ENCODE measurements around the gene KRT78. TPM values are rescaled to one million over a fixed set of nuclear protein-coding genes. Genes with fewer than 3 reads are reported as not detected.
A peak's percentile ranks its signal among the peaks of the same experiment; 100 is the strongest.

Gene KRT78
- polyA plus RNA-seq, 2 of the 4 experiments (the other 2 are of a cell fraction) = 0.09 to 0.12 TPM

DNA sequence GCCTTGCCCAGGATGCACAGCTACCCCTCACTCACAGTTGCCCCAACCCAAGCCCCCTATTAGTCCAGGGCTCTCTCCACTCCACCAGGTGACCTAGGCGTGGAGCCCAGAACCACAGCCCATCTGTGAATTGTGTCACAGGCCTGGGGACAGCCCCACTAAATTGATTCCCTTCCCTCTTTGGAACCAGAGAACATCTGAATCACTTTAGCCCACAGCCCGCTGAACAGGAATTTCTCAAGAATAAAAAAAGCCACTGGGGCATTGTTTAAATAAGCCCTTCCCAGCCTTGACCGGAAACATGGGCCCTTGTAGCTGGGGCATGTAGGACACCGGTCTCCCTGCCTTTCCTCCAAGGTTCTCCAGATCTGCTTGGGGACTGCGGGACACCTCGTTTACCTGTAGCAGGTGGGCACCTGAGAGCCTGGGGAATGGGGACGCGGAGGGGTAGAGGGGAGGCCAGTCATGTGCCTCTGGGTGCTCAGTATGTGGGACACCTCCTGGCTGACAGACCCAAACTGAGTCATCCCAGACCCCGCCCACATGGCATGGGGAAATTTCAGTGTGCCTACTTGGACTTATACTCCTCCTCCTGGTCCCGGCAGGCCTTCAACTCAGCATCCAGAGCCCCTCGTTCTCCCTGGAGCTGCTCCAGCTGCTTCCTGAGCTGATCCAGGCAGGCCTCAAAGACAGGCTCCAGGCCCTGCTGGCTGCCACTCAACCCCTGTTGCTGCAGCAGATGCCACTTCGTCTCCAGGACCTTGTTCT lies 1.3 kb downstream of the KRT78 start:
- Histone ChIP-seq H3K4me1 (peaks cover 9% of the 10 kb centered on the region), H3K4me3 (no peak overlapping the region), H3K4me2 (no peak overlapping the region), H3K27ac (peak overlapping the region in 1 of 2 experiments; percentile 31; a peak in 1 of 6 replicates), H3K9me3 (no peaks in the 10 kb centered on the region)
- ChIA-PET POLR2A (no interaction called here), CTCF (interaction anchor here (0.6 to 1.5 kb wide), 4 partner anchors 14 to 822 kb away, joined by 3 read pairs; no protein-coding TSS in a partner anchor)
- ATAC-seq (peak in 1 of 2 experiments; percentile 68; a peak in 3 of 6 replicates), DNase-seq (ENCODE audit: low read depth in 1 of 2, low spot score in 1 of 2) (no peak), FAIRE-seq (no peak)
- WGBS (ENCODE audit: missing lambda C conversion rate) = 74% methylated on average over 12 of the region's 12 CpGs
- TF ChIP-seq MYC (IDR thresholded peaks at IDR 0.05; ENCODE audit: borderline replicate concordance, low read length) = no peak
- TF ChIP-seq, protein P1, sequence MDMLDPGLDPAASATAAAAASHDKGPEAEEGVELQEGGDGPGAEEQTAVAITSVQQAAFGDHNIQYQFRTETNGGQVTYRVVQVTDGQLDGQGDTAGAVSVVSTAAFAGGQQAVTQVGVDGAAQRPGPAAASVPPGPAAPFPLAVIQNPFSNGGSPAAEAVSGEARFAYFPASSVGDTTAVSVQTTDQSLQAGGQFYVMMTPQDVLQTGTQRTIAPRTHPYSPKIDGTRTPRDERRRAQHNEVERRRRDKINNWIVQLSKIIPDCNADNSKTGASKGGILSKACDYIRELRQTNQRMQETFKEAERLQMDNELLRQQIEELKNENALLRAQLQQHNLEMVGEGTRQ (IDR thresholded peaks at IDR 0.05) = 0 out of 2 replicates have a peak, but pooled peaks have one; percentile 6

DNA sequence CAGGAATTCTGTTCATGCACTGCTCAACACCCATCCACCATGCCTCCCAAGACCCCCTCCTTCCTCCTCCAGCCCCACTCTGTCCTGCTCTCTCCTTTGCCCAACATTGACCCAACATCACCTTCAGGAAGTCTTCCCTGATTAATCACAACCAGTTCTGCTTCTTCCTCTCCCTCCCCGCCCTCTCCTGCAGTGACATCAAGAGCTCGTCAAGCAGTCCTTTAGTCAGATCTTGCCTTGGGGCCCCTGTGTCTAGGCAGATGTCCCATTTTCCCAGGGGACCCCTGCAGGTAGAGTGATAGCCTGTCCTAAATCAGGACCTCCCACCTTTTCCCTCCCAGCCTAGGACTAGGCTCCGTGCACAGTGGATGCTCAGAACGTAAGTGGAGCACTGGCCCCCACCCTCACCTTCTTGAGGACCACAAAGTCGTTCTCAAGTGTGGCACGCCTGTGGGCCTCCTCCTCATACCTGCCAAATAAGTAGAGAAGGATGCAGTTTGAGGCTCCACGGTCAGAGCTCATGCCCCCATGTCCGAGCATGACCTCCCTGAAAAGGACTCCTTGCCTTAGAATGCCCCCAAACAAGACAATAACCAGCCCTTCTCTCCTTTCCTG lies 2.3 kb downstream of the KRT78 start:
- WGBS (ENCODE audit: missing lambda C conversion rate) = 84% methylated on average over 8 of the region's 8 CpGs
- DNase-seq (ENCODE audit: low read depth in 1 of 2, low spot score in 1 of 2) (no peak), FAIRE-seq (no peak), ATAC-seq (no peak)
- Histone ChIP-seq H3K27ac (no peak overlapping the region), H3K4me3 (no peak overlapping the region), H3K4me2 (no peak overlapping the region), H3K4me1 (peaks cover 9% of the 10 kb centered on the region), H3K9me3 (no peaks in the 10 kb centered on the region)
- ChIA-PET POLR2A (no interaction called here), CTCF (interaction anchor here (0.6 to 1.5 kb wide), 4 partner anchors 13 to 821 kb away, joined by 3 read pairs; no protein-coding TSS in a partner anchor)
- TF ChIP-seq ZNF302 (CRISPR knock-in tag; IDR thresholded peaks at IDR 0.05) (no peak), EP300 (IDR thresholded peaks at IDR 0.05) (no peak), NFE2L2 (conservative IDR thresholded peaks at IDR 0.05; ENCODE audit: low read length) (no peak), NPAS2 (CRISPR knock-in tag; IDR thresholded peaks at IDR 0.05; ENCODE audit: borderline replicate concordance) (no peak), FOSL2 (IDR thresholded peaks at IDR 0.05) (no peak), FOSL2 (CRISPR knock-in tag; IDR thresholded peaks at IDR 0.05) (no peak), HDAC2 (IDR thresholded peaks at IDR 0.05) (no peak), ZC3H11A (IDR thresholded peaks at IDR 0.05) (no peak), KDM1A (IDR thresholded peaks at IDR 0.05; ENCODE audit: low read depth) (no peak), CHD4 (IDR thresholded peaks at IDR 0.05; ENCODE audit: borderline replicate concordance) (no peak), CBX8 (IDR thresholded peaks at IDR 0.05) (no peak), RCOR1 (IDR thresholded peaks at IDR 0.05; ENCODE audit: low read depth, low read length) (no peak), SMC3 (IDR thresholded peaks at IDR 0.05) (no peak), ESRRA (IDR thresholded peaks at IDR 0.05; ENCODE audit: borderline replicate concordance, low read length) (no peak), FOXS1 (CRISPR knock-in tag; IDR thresholded peaks at IDR 0.05) (no peak), RARB (CRISPR knock-in tag; IDR thresholded peaks at IDR 0.05) (no peak)
- TF ChIP-seq, protein P2, sequence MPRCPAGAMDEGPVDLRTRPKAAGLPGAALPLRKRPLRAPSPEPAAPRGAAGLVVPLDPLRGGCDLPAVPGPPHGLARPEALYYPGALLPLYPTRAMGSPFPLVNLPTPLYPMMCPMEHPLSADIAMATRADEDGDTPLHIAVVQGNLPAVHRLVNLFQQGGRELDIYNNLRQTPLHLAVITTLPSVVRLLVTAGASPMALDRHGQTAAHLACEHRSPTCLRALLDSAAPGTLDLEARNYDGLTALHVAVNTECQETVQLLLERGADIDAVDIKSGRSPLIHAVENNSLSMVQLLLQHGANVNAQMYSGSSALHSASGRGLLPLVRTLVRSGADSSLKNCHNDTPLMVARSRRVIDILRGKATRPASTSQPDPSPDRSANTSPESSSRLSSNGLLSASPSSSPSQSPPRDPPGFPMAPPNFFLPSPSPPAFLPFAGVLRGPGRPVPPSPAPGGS (IDR thresholded peaks at IDR 0.05) = no peak
- TF ChIP-seq, protein P3, sequence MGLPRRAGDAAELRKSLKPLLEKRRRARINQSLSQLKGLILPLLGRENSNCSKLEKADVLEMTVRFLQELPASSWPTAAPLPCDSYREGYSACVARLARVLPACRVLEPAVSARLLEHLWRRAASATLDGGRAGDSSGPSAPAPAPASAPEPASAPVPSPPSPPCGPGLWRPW (IDR thresholded peaks at IDR 0.05) = no peak
- TF ChIP-seq, protein P1 (IDR thresholded peaks at IDR 0.05) = no peak
- TF ChIP-seq, protein P4, sequence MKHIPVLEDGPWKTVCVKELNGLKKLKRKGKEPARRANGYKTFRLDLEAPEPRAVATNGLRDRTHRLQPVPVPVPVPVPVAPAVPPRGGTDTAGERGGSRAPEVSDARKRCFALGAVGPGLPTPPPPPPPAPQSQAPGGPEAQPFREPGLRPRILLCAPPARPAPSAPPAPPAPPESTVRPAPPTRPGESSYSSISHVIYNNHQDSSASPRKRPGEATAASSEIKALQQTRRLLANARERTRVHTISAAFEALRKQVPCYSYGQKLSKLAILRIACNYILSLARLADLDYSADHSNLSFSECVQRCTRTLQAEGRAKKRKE (CRISPR knock-in tag; IDR thresholded peaks at IDR 0.05; ENCODE audit: low read depth) = no peak
- TF ChIP-seq, protein P5, sequence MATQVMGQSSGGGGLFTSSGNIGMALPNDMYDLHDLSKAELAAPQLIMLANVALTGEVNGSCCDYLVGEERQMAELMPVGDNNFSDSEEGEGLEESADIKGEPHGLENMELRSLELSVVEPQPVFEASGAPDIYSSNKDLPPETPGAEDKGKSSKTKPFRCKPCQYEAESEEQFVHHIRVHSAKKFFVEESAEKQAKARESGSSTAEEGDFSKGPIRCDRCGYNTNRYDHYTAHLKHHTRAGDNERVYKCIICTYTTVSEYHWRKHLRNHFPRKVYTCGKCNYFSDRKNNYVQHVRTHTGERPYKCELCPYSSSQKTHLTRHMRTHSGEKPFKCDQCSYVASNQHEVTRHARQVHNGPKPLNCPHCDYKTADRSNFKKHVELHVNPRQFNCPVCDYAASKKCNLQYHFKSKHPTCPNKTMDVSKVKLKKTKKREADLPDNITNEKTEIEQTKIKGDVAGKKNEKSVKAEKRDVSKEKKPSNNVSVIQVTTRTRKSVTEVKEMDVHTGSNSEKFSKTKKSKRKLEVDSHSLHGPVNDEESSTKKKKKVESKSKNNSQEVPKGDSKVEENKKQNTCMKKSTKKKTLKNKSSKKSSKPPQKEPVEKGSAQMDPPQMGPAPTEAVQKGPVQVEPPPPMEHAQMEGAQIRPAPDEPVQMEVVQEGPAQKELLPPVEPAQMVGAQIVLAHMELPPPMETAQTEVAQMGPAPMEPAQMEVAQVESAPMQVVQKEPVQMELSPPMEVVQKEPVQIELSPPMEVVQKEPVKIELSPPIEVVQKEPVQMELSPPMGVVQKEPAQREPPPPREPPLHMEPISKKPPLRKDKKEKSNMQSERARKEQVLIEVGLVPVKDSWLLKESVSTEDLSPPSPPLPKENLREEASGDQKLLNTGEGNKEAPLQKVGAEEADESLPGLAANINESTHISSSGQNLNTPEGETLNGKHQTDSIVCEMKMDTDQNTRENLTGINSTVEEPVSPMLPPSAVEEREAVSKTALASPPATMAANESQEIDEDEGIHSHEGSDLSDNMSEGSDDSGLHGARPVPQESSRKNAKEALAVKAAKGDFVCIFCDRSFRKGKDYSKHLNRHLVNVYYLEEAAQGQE (IDR thresholded peaks at IDR 0.05) = no peak

Measured in A549 (cell line).